Measurements from ENCODE around the gene YIPF4.
"Not testable (repeated sequence)": the region's sequence is repeated elsewhere in the genome, so short reads cannot be mapped to it uniquely, and the experiment has no call there.

Gene YIPF4

GRCh38 chr2:32330136-32330535 is 52.4 kb downstream of the YIPF4 start:
- no peaks in the 10 kb centered on the region for H3K4me1 ChIP-seq
- DNase-seq, result no peak
- no peaks in the 10 kb centered on the region for H3K9me3 ChIP-seq
- no peaks in the 10 kb centered on the region for H3K27me3 ChIP-seq
- H3K36me3 ChIP-seq, result no peaks in the 10 kb centered on the region
- TF ChIP-seq, protein P1, sequence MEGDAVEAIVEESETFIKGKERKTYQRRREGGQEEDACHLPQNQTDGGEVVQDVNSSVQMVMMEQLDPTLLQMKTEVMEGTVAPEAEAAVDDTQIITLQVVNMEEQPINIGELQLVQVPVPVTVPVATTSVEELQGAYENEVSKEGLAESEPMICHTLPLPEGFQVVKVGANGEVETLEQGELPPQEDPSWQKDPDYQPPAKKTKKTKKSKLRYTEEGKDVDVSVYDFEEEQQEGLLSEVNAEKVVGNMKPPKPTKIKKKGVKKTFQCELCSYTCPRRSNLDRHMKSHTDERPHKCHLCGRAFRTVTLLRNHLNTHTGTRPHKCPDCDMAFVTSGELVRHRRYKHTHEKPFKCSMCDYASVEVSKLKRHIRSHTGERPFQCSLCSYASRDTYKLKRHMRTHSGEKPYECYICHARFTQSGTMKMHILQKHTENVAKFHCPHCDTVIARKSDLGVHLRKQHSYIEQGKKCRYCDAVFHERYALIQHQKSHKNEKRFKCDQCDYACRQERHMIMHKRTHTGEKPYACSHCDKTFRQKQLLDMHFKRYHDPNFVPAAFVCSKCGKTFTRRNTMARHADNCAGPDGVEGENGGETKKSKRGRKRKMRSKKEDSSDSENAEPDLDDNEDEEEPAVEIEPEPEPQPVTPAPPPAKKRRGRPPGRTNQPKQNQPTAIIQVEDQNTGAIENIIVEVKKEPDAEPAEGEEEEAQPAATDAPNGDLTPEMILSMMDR (IDR thresholded peaks at IDR 0.05; ENCODE audit: low read depth, low read length), result no peak
- no peak overlapping the region for H3K4me3 ChIP-seq (ENCODE audit: low read depth, low read length)

- H3K4me3 ChIP-seq (ENCODE audit: low read depth, low read length), result no peak overlapping the region
- DNase-seq, result peak; percentile 24
Observed at GRCh38 chr2:32342801-32343200, 65.1 kb downstream of the YIPF4 start.

DNA sequence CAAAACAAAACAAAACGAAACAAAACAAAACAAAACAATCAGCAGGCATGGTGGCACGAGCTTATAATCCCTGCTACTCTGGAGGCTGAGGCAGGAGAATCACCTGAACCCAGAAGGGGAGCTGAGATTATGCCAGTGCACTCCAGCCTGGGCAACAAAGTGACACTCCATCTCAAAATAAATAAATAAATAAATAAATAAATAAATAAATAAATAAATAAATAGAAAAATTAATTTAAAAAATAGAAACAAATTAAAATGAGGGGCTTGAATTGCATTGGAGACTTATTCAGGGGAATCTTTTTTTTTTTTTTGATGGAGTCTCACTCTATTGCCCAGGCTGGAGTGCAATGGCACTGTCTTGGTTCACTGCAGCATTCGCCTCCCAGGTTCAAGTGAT is 73.1 kb downstream of the YIPF4 start:
- not testable (repeated sequence) for H3K36me3 ChIP-seq; H3K4me1 ChIP-seq; H3K9me3 ChIP-seq; H3K27me3 ChIP-seq; DNase-seq; H3K4me3 ChIP-seq (ENCODE audit: low read depth, low read length)

More at GRCh38 chr2:32342801-32343200, 65.1 kb downstream of the YIPF4 start:
- H3K36me3 ChIP-seq, result no peaks in the 10 kb centered on the region
- no peaks in the 10 kb centered on the region for H3K9me3 ChIP-seq
- TF ChIP-seq, protein P1 (IDR thresholded peaks at IDR 0.05; ENCODE audit: low read depth, low read length), result no peak
- H3K27me3 ChIP-seq, result no peaks in the 10 kb centered on the region
- no peaks in the 10 kb centered on the region for H3K4me1 ChIP-seq

DNA sequence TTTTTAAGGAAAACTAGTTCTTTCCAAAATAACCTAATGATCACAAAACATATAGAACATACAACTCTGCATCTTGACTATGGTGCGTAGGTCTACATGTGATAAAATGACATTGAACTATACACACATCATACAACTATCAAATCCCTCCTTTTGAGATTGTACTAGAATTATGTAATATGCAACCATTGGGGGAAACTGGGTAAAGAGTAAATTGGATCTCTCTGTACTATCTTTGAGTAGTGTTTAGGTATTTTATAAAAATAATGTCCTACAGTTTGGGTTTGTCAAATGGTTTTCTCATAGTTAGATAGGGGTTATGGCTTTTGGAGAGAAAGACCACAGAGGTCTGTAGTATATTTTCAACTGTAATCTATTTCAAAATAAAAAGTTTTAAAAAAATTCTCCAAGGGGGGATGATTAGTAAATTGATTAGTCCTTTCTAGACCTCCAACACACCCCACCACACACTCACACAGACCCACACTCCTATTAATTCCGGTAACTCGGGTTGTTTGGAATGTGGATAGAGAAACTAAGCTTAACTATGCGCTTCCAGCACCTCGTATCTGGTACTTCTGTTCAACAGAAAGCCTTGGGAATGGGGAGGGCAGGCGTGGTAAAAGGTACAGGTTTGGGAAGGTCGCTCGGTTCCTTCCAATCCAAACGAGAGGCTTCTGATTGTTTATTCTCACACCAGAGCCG is 78.4 kb downstream of the YIPF4 start:
- DNase-seq, result no peak
- Histone ChIP-seq H3K36me3 (peaks cover 12% of the 10 kb centered on the region), H3K4me1 (0 out of 2 replicates have a peak, but pooled peaks cover 3% of the 10 kb centered on the region), H3K27me3 (no peaks in the 10 kb centered on the region), H3K4me3 (ENCODE audit: low read depth, low read length) (peak overlapping the region; percentile 99), H3K9me3 (no peaks in the 10 kb centered on the region)
- TF ChIP-seq, protein P1 (IDR thresholded peaks at IDR 0.05; ENCODE audit: low read depth, low read length), result no peak

- Histone ChIP-seq H3K4me3 (ENCODE audit: low read depth, low read length) (peak within 1 kb of the TSS; percentile 99), H3K9me3 (no peaks in the 10 kb centered on the region), H3K27me3 (no peaks in the 10 kb centered on the region), H3K36me3 (peaks cover 19% of the 10 kb centered on the region), H3K4me1 (0 out of 2 replicates have a peak, but pooled peaks cover 3% of the 10 kb centered on the region)
- peak; percentile 99 for DNase-seq
- TF ChIP-seq, protein P1 (IDR thresholded peaks at IDR 0.05; ENCODE audit: low read depth, low read length), result no peak
Observed at GRCh38 chr2:32356681-32357317, 79.1 kb downstream of the YIPF4 start, which contains the start of gene BIRC6. Gene BIRC6 (plus strand): TSS chr2:32357023. CDS start chr2:32357162, 139 bp downstream.

DNA sequence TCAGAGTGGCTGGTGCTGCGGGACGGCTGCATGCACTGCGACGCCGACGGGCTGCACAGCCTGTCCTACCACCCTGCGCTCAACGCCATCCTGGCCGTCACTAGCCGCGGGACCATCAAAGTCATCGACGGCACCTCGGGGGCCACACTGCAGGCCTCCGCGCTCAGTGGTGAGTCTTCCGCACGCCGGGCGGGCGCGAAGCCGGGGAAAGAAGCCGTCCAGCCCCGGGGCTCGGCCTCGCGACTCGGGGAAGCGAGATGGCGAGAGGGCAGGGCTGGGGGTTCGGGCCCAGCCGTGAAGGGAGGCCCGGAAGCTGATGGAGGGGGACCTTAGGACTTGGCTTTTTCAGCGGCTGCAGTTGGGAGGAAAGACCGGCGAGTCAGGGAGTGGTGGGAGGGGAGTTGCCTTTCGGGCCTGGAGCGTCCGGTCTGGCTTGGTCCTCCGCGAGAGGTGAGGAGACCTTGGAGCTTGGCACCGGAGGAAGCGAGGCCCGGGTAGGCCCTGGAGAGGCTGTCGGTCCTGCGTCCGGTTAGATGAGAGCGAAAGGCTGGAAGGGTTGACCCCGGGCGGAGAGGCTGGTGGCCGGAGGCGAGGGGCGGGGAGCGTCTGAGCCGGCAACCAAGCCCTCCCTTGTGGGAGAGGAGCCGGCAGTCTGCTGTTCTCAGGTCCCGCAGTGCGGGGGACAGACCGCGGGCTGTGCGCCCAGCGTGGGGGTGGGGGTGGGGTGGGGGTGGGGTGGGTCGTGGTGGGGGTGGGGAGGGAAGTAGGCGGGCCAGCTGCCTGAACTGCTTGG is 79.8 kb downstream of the YIPF4 start:
- no peaks in the 10 kb centered on the region for H3K27me3 ChIP-seq
- TF ChIP-seq, protein P1 (IDR thresholded peaks at IDR 0.05; ENCODE audit: low read depth, low read length), result no peak
- no peaks in the 10 kb centered on the region for H3K9me3 ChIP-seq
- 0 out of 2 replicates have a peak, but pooled peaks cover 3% of the 10 kb centered on the region for H3K4me1 ChIP-seq
- H3K4me3 ChIP-seq (ENCODE audit: low read depth, low read length), result peak overlapping the region; percentile 99
- peak; percentile 34 for DNase-seq
- peaks cover 19% of the 10 kb centered on the region for H3K36me3 ChIP-seq

All from BE2C (cell line).